Hepatocyte (in vitro differentiated cells): ENCODE measurements around the gene RBM17. TPM values are rescaled to one million over a fixed set of nuclear protein-coding genes. Genes with fewer than 3 reads are reported as not detected.

Experiments used
- DNase-seq: peaks from one replicate; pipeline ENCODE4 v3.0.0-alpha.2; 2016; ENCODE audit warnings: low spot score
- H2AFZ ChIP-seq: fragments of 200-600 bp; sonication (generic); 2 replicates; pipeline ENCODE4 v1.6.0; 2016; ENCODE audit warnings: antibody characterized with exemption, mild to moderate bottlenecking
- H3K27ac ChIP-seq: fragments of 200-600 bp; sonication (generic); 2 replicates; pipeline ENCODE4 v1.5.1; 2016; ENCODE audit warnings: mild to moderate bottlenecking
- H3K27me3 ChIP-seq: fragments of 200-600 bp; sonication (generic); 2 replicates; pipeline ENCODE4 v1.6.1; 2016
- H3K36me3 ChIP-seq: fragments of 200-600 bp; sonication (generic); replicated peaks from 2 replicates; pipeline ENCODE4 v1.5.1; 2016; ENCODE audit warnings: low read depth; ENCODE audit not compliant: insufficient read depth
- H3K4me1 ChIP-seq: fragments of 200-600 bp; sonication (generic); 2 replicates; pipeline ENCODE4 v1.5.1; 2016; ENCODE audit warnings: mild to moderate bottlenecking, moderate library complexity; ENCODE audit not compliant: insufficient read depth
- H3K4me2 ChIP-seq: fragments of 200-600 bp; sonication (generic); 2 replicates; pipeline ENCODE4 v1.6.0; 2016
- H3K4me3 ChIP-seq: fragments of 200-600 bp; sonication (generic); 2 replicates; pipeline ENCODE4 v1.5.1; 2016; ENCODE audit warnings: mild to moderate bottlenecking
- H3K79me2 ChIP-seq: fragments of 200-600 bp; sonication (generic); 2 replicates; pipeline ENCODE4 v1.6.0; 2017; ENCODE audit warnings: mild to moderate bottlenecking
- H3K9me2 ChIP-seq: fragments of 200-600 bp; sonication (generic); replicated peaks from 2 replicates; pipeline ENCODE4 v1.6.0; 2017; ENCODE audit warnings: mild to moderate bottlenecking; ENCODE audit not compliant: insufficient read depth
- H3K9me3 ChIP-seq: fragments of 200-600 bp; sonication (generic); 2 replicates; pipeline ENCODE4 v1.5.1; 2016; ENCODE audit warnings: low read depth, mild to moderate bottlenecking
- H4K20me1 ChIP-seq: fragments of 200-600 bp; sonication (generic); 2 replicates; pipeline ENCODE4 v1.6.0; 2016; ENCODE audit warnings: mild to moderate bottlenecking; ENCODE audit not compliant: insufficient read depth, poor library complexity, severe bottlenecking
- CTCF ChIP-seq: fragments of 200-600 bp; sonication (generic); IDR thresholded peaks from 2 replicates; pipeline ENCODE4 v1.5.1; 2016; ENCODE audit warnings: antibody characterized with exemption, mild to moderate bottlenecking; ENCODE audit not compliant: poor library complexity
- EZH2 ChIP-seq: fragments of 200-600 bp; sonication (generic); IDR thresholded peaks from 2 replicates; pipeline ENCODE4 v1.6.1; 2016; ENCODE audit warnings: antibody characterized with exemption, mild to moderate bottlenecking, borderline replicate concordance
- EZH2phosphoT487 ChIP-seq: fragments of 200-600 bp; sonication (generic); IDR thresholded peaks from one replicate; pipeline ENCODE4 v1.6.1; 2018; ENCODE audit warnings: antibody characterized with exemption, mild to moderate bottlenecking, low read depth, moderate library complexity; ENCODE audit not compliant: unreplicated experiment, severe bottlenecking
- WGBS: methylation state at CpG from one replicate; pipeline ENCODE4 v1.1.6; 2016; ENCODE audit warnings: low lambda C conversion rate; ENCODE audit errors: missing lambda C conversion rate; 5-methylcytosine and 5-hydroxymethylcytosine counted together
- polyA plus RNA-seq: library from polyadenylated mRNA; unstranded; fragments of >200 nt; fragmentation: Nextera tagmentation; extraction: Ambion mirVana; gene quantifications from 2 replicates; pipeline ENCODE4 v1.2.1, GENCODE V29; 2016
- total RNA-seq: library from RNA; depleted of rRNA; stranded (reverse); fragments of >200 nt; gene quantifications from 2 replicates; pipeline ENCODE4 v1.2.3, GENCODE V29; 2014

Gene RBM17
- total and polyA plus RNA-seq, 2 experiments from 2014 or later: 46.7 to 112 TPM

- no peaks in the 10 kb centered on the region for H3K36me3 ChIP-seq
- no peak for DNase-seq
- H3K79me2 ChIP-seq: no peaks in the 10 kb centered on the region
- H3K4me3 ChIP-seq: no peak overlapping the region
- H2AFZ ChIP-seq: no peak overlapping the region
- H4K20me1 ChIP-seq: no peaks in the 10 kb centered on the region
- peaks cover 5% of the 10 kb centered on the region for H3K27me3 ChIP-seq
- 94% methylated on average over 4 of the region's 4 CpGs for WGBS
- H3K9me2 ChIP-seq: no peaks in the 10 kb centered on the region
- no peaks in the 10 kb centered on the region for H3K9me3 ChIP-seq
- TF ChIP-seq EZH2: no peak
- no peak for TF ChIP-seq EZH2phosphoT487
- TF ChIP-seq CTCF: no peak
- H3K4me2 ChIP-seq: no peak overlapping the region
- no peaks in the 10 kb centered on the region for H3K4me1 ChIP-seq
- H3K27ac ChIP-seq: no peak overlapping the region
Measured at GRCh38 chr10:6053303-6053702, 35.5 kb upstream of the RBM17 start.

- DNase-seq: peak; percentile 54
- no peaks in the 10 kb centered on the region for H3K79me2 ChIP-seq
- 80% methylated on average over 18 of the region's 18 CpGs for WGBS
- no peak for TF ChIP-seq EZH2
- no peak for TF ChIP-seq EZH2phosphoT487
- TF ChIP-seq CTCF: no peak
- H3K36me3 ChIP-seq: no peaks in the 10 kb centered on the region
- no peak overlapping the region for H3K27ac ChIP-seq
- H3K4me2 ChIP-seq: no peak overlapping the region
- no peaks in the 10 kb centered on the region for H4K20me1 ChIP-seq
- peaks cover 9% of the 10 kb centered on the region for H3K27me3 ChIP-seq
- no peaks in the 10 kb centered on the region for H3K9me3 ChIP-seq
- no peaks in the 10 kb centered on the region for H3K9me2 ChIP-seq
- H2AFZ ChIP-seq: no peak overlapping the region
- H3K4me3 ChIP-seq: no peak overlapping the region
- H3K4me1 ChIP-seq: no peaks in the 10 kb centered on the region
Measured at GRCh38 chr10:6053816-6054631, 34.8 kb upstream of the RBM17 start.

DNA sequence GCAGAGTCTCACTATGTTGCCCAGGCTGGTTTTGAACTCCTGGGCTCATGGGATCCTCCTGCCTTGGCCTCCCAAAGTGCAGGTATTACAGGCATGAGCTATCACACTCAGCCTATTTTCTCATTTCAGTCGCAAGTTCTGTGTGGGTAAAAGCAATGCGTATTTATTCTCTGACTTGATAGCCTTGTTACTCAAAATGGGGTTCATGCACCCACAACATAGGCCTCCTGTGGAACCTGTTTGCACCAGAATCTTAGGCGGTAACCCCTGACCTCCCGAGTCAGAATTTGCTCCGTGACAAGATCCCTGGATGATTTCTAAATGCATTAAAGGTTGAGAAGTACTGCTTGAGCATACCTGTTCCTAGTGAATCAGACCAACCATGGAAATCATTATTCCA lies 34.0 kb upstream of the RBM17 start:
- no peak for DNase-seq
- Histone ChIP-seq H3K4me1 (no peaks in the 10 kb centered on the region), H3K4me2 (no peak overlapping the region), H3K9me2 (no peaks in the 10 kb centered on the region), H3K4me3 (no peak overlapping the region), H3K36me3 (no peaks in the 10 kb centered on the region), H3K79me2 (no peaks in the 10 kb centered on the region), H3K9me3 (no peaks in the 10 kb centered on the region), H4K20me1 (no peaks in the 10 kb centered on the region), H3K27me3 (peaks cover 13% of the 10 kb centered on the region), H3K27ac (no peak overlapping the region), H2AFZ (no peak overlapping the region)
- WGBS: 92% methylated on average over 5 of the region's 5 CpGs
- TF ChIP-seq CTCF: no peak
- TF ChIP-seq EZH2phosphoT487: no peak
- no peak for TF ChIP-seq EZH2
